GM21390 (cell line): ENCODE measurements around the gene TMEM35A.
"Not testable (repeated sequence)": the region's sequence is repeated elsewhere in the genome, so short reads cannot be mapped to it uniquely, and the experiment has no call there.

Source experiments
- ATAC-seq: cut with Tn5 transposase; IDR thresholded peaks from one replicate; pipeline ENCODE4 v1.9.1; 2021; ENCODE audit not compliant: unreplicated experiment

The TMEM35A gene, protein sequence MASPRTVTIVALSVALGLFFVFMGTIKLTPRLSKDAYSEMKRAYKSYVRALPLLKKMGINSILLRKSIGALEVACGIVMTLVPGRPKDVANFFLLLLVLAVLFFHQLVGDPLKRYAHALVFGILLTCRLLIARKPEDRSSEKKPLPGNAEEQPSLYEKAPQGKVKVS

GRCh38 chrX:101078716-101079598 is at the start of gene TMEM35A:
Gene TMEM35A, plus strand, starts transcription at chrX:101078879. Its CDS starts 124 bp downstream, at chrX:101079003.
- no peak for ATAC-seq

DNA sequence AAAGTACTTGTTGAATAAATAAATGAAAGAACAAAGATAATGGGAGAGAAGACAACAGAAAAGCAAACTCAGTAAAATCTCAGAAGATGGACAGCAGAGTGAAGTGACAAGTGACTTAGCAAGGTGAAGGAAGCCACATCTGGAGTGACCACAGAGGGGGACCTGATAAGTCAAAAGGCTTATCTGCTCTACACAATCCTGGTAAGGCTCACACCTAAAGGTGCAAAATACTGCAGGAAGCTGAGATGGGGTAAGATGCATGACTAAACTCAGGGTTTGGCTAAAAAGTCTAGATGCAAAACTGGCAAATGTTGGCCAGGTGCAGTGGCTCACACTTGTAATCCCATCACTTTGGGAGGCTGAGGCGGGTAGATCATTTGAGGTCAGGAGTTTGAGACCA is 49.0 kb upstream of the TMEM35A start:
- ATAC-seq = no peak

DNA sequence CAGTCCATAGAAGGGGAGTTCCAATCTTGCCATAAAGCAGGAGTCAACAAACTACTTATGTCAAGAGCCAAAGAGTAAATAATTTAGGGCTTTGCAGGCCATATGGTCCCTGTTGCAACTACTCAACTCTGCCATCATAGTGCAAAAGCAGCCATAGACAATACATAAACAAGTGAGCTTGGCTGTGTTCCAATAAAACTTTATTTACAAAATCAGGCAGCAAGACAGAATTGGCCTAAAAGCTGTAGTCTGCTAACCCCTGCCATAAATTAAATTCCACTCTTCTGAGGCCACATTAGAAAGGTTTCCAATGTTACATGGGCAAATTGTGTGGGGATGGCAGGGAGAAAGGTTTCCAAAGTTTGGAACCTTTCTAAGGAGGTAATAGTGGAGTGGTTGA is 41.4 kb upstream of the TMEM35A start:
- ATAC-seq = no peak

GRCh38 chrX:101040197-101040596 is 38.5 kb upstream of the TMEM35A start:
- ATAC-seq = no peak

- peak; percentile 9 for ATAC-seq
These were observed 27.5 kb upstream of the TMEM35A start for GRCh38 chrX:101051153-101051548.

DNA sequence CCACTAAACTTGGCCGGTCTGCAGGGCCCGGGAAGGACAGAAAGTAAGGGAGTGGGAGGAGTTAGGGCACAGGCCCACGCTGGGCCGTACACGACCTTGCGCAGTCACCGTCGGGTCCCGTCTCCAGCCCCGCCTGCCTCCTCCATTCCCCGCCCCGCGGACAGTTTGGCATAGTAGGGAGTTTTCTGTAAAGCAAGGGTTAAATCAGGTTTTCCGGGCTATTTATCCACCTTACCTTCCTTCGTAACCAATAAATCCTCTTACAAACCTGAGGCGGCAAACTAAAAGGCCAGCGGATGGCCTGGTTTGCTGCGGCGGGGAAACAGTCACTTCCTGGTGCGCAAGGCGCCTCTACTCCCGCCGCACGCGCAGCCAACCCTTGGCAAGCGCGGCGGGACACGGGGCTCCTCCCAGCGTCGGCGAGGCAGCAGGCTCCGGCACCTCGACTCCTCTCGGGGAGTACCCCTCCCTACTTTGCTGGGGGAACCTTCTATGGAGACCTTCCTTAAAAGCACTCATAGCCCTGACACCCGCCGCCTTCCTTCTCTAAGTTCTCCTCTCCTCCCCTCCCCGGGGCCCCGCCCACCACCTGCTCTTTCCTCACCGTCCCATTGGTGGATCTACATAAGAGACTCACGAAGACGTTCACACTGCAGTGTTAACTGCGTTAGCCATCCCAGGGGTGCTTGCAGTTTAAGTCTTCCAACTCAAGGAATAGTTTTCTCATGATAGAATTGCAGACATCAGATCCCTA is 27.0 kb upstream of the TMEM35A start, which contains the start of gene TRMT2B:
TSS of gene TRMT2B (minus strand) at position 563 of the 754 bp plus-strand sequence. CDS start 9,822 bp downstream, outside the sequence.
- peak; percentile 95 for ATAC-seq

DNA sequence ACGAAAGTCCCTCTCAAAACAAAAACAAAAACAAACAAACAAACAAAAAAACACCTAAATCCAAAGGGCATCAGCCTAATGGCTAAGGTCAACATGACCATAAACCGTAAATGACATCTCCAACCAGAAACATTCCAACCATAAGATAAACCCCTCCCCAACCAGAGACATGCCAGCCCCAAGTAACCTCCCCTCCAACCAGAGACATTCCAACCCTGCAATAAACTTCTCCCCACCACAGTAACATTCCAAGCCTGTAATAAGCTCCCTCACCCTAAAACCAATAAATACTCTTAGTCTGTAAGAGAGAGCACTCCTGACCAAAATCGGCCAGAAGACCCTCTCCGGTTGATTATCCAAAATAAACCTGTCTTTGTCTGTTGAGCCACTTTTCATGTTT is 22.1 kb upstream of the TMEM35A start:
- not testable (repeated sequence) for ATAC-seq

GRCh38 chrX:101057093-101057714 is 21.5 kb upstream of the TMEM35A start:
- ATAC-seq = peak; percentile 94

DNA sequence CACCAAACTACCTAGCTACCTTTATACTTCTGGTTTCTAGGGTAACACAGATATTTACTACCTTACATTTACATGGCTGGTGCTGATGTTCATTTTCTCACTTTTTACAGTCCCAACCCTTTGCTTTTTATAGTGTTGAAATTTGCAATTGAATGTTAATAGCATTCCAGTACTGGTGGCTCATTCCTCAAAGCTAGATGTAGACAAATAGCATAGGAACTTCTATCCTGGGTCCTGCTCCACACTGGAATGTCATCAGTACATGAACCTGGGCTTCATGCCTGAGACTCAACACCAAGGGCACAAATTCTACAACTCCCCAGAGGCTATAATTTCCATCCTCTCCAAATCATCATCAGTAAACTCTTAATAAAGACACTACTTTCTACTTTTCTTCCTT is 16.5 kb upstream of the TMEM35A start:
- ATAC-seq = no peak

DNA sequence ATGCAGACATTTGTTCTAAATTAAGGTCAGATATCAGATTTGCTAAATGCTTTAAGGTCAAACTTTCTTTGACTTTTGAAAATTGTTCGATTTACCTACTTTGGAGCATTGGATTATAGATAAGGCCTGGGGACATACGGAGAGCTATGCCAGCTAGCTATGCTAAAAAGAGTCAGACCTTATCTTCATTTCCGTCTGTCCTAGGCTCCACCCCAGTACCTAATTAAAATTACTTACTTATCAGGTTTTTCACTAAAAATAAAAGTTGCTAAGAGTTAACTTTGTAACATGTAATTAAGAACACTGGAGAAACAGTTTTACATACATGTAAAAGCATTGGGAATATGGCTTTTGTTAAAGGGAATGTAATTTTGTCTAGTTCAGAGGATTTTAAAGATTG is 7.1 kb upstream of the TMEM35A start:
- no peak for ATAC-seq

DNA sequence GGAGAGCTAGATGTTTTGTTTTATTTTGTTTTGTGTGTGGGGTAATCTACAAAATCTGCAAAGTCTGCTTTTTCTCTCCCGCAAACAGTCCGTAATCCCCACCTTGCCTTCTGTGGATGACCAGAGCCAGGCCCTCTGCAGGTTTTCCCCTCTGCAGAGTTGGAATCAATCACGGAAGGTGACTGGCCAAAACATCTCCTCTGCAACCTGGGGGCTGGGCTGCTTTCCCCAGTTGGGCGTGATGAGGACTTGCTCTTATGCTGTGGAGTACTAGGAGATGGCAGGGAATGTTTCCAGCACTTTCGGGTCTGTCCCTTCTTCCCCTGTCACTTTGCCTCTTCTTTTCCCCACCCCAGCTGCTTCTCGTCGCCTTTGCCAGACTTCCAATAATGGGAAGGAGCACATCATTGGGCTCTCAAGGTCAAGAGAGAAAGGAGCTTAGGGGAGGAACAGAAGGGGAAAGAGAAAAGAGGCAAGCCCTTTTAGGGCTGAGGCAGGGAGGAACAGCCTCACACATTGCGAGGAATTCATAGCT is 1.1 kb downstream of the TMEM35A start:
- ATAC-seq = no peak

GRCh38 chrX:101080326-101081124 is 1.8 kb downstream of the TMEM35A start:
- ATAC-seq = no peak

- ATAC-seq = no peak
These were observed 2.6 kb downstream of the TMEM35A start for GRCh38 chrX:101081231-101081630.

- no peak for ATAC-seq
These were observed 13.1 kb downstream of the TMEM35A start for GRCh38 chrX:101091817-101092216.

DNA sequence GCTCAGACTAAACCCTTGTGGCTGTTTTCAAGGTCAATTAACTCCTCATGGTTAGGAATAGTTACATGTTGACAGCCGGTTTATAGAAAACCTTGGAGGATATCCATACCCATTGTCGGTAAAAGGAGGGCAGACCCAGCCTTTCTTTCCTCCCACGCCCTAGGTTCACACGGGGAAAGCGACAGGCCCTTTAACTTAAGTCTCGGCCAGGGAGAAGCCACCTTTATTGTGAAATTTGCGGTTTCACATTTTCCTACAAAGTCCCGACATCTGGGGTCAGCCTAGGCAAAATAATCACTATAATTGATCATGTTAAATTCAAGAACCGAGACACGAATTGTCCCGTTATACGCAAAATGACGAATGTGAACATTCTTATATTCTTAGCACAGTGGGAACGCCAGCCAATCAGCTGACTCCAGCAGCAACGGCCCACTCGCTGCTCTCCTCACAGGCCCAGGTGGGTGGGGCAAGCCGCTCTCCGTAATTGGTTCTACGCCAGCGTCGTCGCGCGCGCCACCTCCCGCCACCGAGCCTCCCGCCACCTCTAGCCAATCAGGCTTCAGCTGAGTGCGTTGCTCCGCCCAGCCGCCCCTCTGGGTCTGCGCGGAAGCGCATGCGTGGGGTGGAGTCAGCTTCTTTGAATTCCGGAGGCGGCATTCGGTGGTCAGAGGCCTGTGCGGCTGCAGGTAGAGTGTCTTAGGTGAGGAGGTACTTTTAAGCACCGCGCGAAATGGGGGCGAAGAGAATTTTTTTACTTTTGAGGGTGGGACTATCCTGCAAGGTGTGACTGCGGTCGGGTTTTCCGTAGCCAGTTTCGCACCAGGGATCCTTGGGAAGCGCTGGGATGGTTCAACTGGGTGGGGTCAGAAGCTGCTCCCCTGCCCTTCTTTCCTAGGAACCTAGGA is 19.1 kb downstream of the TMEM35A start, which contains the start of gene CENPI:
TSS of gene CENPI (plus strand) at position 659 of the 908 bp plus-strand sequence. CDS start 2,867 bp downstream, outside the sequence.
- ATAC-seq = peak; percentile 99

DNA sequence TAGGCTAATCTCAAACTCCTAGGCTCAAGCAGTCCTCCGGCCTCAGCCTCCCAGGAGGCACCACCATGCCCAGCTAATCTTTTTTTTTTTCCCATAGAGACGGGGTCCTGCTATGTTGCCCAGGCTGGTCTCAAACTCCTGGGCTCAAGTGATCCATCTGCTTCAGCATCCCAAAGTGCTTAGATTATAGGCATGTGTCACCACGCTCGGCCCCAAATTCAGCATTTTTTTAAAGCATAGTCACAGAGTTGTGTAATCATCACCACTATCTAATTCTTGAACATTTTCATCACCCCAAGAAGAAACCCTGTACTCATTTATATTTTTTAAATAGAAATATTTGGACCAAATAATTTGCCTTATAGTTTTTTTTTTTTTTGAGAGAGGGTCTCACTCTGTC is 29.6 kb downstream of the TMEM35A start:
- ATAC-seq = no peak

- ATAC-seq = no peak
These were observed 39.0 kb downstream of the TMEM35A start for GRCh38 chrX:101117701-101118100.

DNA sequence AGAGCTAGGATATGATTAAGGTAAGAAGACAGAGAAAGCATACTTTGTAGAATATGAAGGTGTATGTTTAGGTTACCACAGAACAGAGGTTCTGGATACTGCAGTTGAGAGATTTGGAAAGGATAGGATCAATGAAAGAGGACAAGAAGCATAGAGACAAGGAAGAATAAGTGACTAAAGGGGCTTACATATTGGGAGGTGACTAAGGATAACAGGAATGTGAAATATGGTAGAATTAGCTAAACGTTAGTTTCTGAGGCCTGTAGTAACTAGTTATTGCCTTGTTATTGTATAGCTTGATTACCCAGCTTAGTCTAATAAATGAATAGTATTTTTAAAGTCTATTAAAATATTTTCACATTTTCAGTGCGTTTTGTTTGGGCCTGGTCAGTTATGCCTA is 57.6 kb downstream of the TMEM35A start:
- ATAC-seq = no peak
